HepG2 (cell line): ENCODE data around the gene FRMD6. TPM values are rescaled to one million over a fixed set of nuclear protein-coding genes. Genes with fewer than 3 reads are reported as not detected.

Source experiments
- ATF2 ChIP-seq: sonication (generic); formaldehyde crosslinking; IDR thresholded peaks from 2 replicates; pipeline ENCODE4 v1.4.0; 2020; ENCODE audit warnings: missing genetic modification reagents
- FOXP1 ChIP-seq, 2 experiments: fragments of 450-650 bp in 1 of 2; IDR thresholded peaks; 2 replicates each; pipeline ENCODE4 v1.6.1; 2017 to 2018; ENCODE audit warnings: antibody characterized with exemption in 1 of 2
- GPBP1L1 ChIP-seq: sonication (generic); formaldehyde crosslinking; IDR thresholded peaks from 2 replicates; pipeline ENCODE4 v1.5.0; 2020; ENCODE audit warnings: mild to moderate bottlenecking, missing genetic modification reagents
- HDAC1 ChIP-seq: sonication (generic); formaldehyde crosslinking; IDR thresholded peaks from 2 replicates; pipeline ENCODE4 v1.5.1; 2020; ENCODE audit warnings: mild to moderate bottlenecking, missing genetic modification reagents
- POGZ ChIP-seq: sonication (generic); formaldehyde crosslinking; IDR thresholded peaks from 2 replicates; pipeline ENCODE4 v1.4.0; 2020; ENCODE audit warnings: mild to moderate bottlenecking, missing genetic modification reagents
- RERE ChIP-seq: IDR thresholded peaks from 2 replicates; pipeline ENCODE4 v1.6.1; 2016; ENCODE audit warnings: low read depth, missing genetic modification reagents, missing compliant biosample characterization
- ZNF101 ChIP-seq: sonication (generic); formaldehyde crosslinking; IDR thresholded peaks from 2 replicates; pipeline ENCODE4 v1.4.0; 2020; ENCODE audit warnings: mild to moderate bottlenecking, low read depth, missing genetic modification reagents, borderline replicate concordance
- ZNF230 ChIP-seq: sonication (generic); formaldehyde crosslinking; IDR thresholded peaks from 2 replicates; pipeline ENCODE4 v1.4.0; 2020; ENCODE audit warnings: mild to moderate bottlenecking, missing genetic modification reagents
- ZNF274 ChIP-seq: sonication (generic); formaldehyde crosslinking; IDR thresholded peaks from 2 replicates; pipeline ENCODE4 v1.5.1; 2020; ENCODE audit warnings: mild to moderate bottlenecking, missing genetic modification reagents
- ZNF407 ChIP-seq: sonication (generic); formaldehyde crosslinking; IDR thresholded peaks from one replicate; pipeline ENCODE4 v1.5.1; 2020; ENCODE audit warnings: mild to moderate bottlenecking, missing genetic modification reagents; ENCODE audit errors: not compliant biosample characterization
- ZNF674 ChIP-seq: sonication (generic); formaldehyde crosslinking; IDR thresholded peaks from 2 replicates; pipeline ENCODE4 v1.5.0; 2020; ENCODE audit warnings: low read depth, mild to moderate bottlenecking, missing genetic modification reagents
- polyA plus RNA-seq, 8 experiments: library from polyadenylated mRNA; depleted of rRNA in 3 of 8; stranded (reverse) in 7 of 8; unstranded in 1 of 8; fragments of >200 nt; fragmentation: Illumina TruSeq in 4 of 8; extraction: Trizol in 4 of 8; gene quantifications; 2 replicates each; pipeline versions ENCODE4 v1.2.1 to v1.2.3, GENCODE V29; 2011 to 2016; ENCODE audit warnings: low read depth in 4 of 8, missing spikeins in 1 of 8, mixed read lengths in 1 of 8; ENCODE audit not compliant: insufficient read depth in 1 of 8
- total RNA-seq, 5 experiments: library from RNA; depleted of rRNA; stranded (reverse); fragments of >200 nt; fragmentation: Illumina TruSeq; extraction: Trizol; gene quantifications; 2 replicates each; pipeline ENCODE4 v1.2.3, GENCODE V29; 2016; ENCODE audit warnings: low read depth in 1 of 5

The FRMD6 gene
- total and polyA plus RNA-seq, 2 of the 13 experiments (the other 11 are each of a cell fraction or from before 2014, with no cell fraction given), result 2.4 to 5.4 TPM

GRCh38 chr14:51652168-51653078 lies 713 bp downstream of the FRMD6 start (continued):
- 0 out of 2 replicates have a peak, but pooled peaks have one; percentile 64 for TF ChIP-seq GPBP1L1 (CRISPR knock-in tag)
- peak; percentile 27 for TF ChIP-seq HDAC1
- TF ChIP-seq FOXP1 (IDR thresholded peaks at IDR 0.05), result no peak
- TF ChIP-seq FOXP1 (CRISPR knock-in tag; IDR thresholded peaks at IDR 0.05), result no peak
- TF ChIP-seq POGZ, result no peak
- TF ChIP-seq ZNF230 (CRISPR knock-in tag), result no peak; the same call in 1 of the 2 replicates
- no peak for TF ChIP-seq ZNF407
- no peak for TF ChIP-seq ATF2 (CRISPR knock-in tag)
- TF ChIP-seq ZNF274, result no peak
- no peak for TF ChIP-seq ZNF674 (CRISPR knock-in tag)
- TF ChIP-seq ZNF101 (CRISPR knock-in tag), result no peak
- TF ChIP-seq RERE, result no peak
